Lower leg skin (tissue), 3 donors: Measurements from ENCODE around the gene SLC28A3.

Experiments used
- CTCF ChIP-seq, 3 donors: fragments of 450-650 bp; IDR thresholded peaks; one replicate each; pipeline ENCODE4 v1.5.1; 2016; ENCODE audit warnings: antibody characterized with exemption in 3 of 3, mild to moderate bottlenecking in 3 of 3, moderate library complexity in 2 of 3
- POLR2A ChIP-seq, 2 donors: fragments of 450-650 bp; IDR thresholded peaks; one replicate each; pipeline ENCODE4 v1.6.1; 2016 to 2017; ENCODE audit warnings: antibody characterized with exemption in 2 of 2, mild to moderate bottlenecking in 1 of 2, moderate library complexity in 1 of 2

- no peak for TF ChIP-seq POLR2A (IDR thresholded peaks at IDR 0.05)
- no peak for TF ChIP-seq CTCF (IDR thresholded peaks at IDR 0.05)
Observed at GRCh38 chr9:84320231-84320630, 20.3 kb downstream of the SLC28A3 start.
